GM13977 (cell line): Measurements from ENCODE around the gene STXBP6.
"Not testable (repeated sequence)": the region's sequence is repeated elsewhere in the genome, so short reads cannot be mapped to it uniquely, and the experiment has no call there.

Experiments used
- DNase-seq: peaks from one replicate; pipeline ENCODE4 v3.0.0; 2012; ENCODE audit warnings: low spot score
- CTCF ChIP-seq: IDR thresholded peaks from 2 replicates; pipeline ENCODE4 v1.5.1; 2012; ENCODE audit warnings: mild to moderate bottlenecking, control low read depth; ENCODE audit not compliant: insufficient read depth; ENCODE audit errors: extremely low read depth, missing control alignments
- in situ Hi-C: fragments of 300-500 bp; cut with MboI; formaldehyde crosslinking; loops from one replicate; pipeline ENCODE4 v1.12.0; 2022; ENCODE audit warnings: low sequenced_read_pairs, low pct_unique_long_range_greater_than_20kb, mixed read lengths, inconsistent platforms; ENCODE audit not compliant: unreplicated experiment

STXBP6 gene

GRCh38 chr14:24784981-24785380, 265.0 kb downstream of the STXBP6 start:
- in situ Hi-C loops = no loop called here
- no peak for TF ChIP-seq CTCF
- DNase-seq = no peak

- DNase-seq = no peak
- in situ Hi-C loops = no loop called here
- TF ChIP-seq CTCF = no peak
These were observed 266.2 kb downstream of the STXBP6 start for GRCh38 chr14:24783791-24784190.

GRCh38 chr14:24780281-24780680, 269.7 kb downstream of the STXBP6 start:
- in situ Hi-C loops = no loop called here
- TF ChIP-seq CTCF = no peak
- no peak for DNase-seq

DNA sequence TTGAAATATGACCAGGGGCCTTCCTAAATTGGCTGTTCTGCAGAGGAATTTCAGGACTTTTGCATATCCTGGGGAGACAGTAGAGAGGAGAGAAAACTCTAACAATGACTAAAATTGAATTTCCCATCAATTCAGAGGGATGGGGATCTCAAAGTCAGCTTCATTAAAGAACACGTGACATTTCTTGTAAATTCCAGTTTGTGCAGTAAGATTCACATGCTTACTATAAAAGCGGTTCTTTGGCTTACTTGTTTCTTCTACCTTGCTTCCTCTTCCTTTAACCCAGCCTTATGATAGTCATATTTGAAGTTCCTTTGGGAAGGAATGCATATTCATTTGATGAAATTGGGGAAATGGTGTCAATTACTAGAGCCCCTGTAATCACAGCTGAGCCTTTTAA, 272.3 kb downstream of the STXBP6 start:
- no peak for DNase-seq
- in situ Hi-C loops = no loop called here
- TF ChIP-seq CTCF = no peak

GRCh38 chr14:24775950-24776349, 274.0 kb downstream of the STXBP6 start:
- TF ChIP-seq CTCF = no peak
- in situ Hi-C loops = no loop called here
- DNase-seq = no peak

GRCh38 chr14:24774187-24774915, 275.6 kb downstream of the STXBP6 start:
- no peak for TF ChIP-seq CTCF
- in situ Hi-C loops = no loop called here
- DNase-seq = no peak

DNA sequence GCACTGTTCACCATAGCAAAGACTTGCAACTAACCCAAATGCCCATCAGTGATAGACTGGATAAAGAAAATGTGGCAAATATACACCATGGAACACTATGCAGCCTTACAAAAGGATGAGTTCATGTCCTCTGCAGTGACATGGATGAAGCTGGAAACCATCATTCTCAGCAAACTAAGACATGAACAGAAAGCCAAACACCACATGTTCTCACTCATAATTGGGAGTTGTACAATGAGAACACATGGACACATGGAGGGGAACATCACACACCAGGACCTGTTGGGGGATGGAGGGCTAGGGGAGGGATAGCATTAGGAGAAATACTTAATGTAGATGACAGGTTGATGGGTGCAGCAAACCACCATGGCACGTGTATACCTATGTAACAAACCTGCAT, 276.4 kb downstream of the STXBP6 start:
- DNase-seq, in situ Hi-C loops: not testable (repeated sequence)
